K562 (cell line): ENCODE data around the gene CDKN2B-AS1. TPM values are rescaled to one million over a fixed set of nuclear protein-coding genes. Genes with fewer than 3 reads are reported as not detected.

ENCODE experiments used
- ATAC-seq: fragments of 200-7000 bp; cut with Tn5 transposase; 3 replicates; pipeline ENCODE4 v1.9.1; 2020; ENCODE audit warnings: moderate library complexity
- BruUV-seq: library from RNA; stranded (reverse); fragments of 400-500 nt; replicated peaks from 2 replicates; lab custom pipeline; 2021; lab: Mats Ljungman, UMichigan
- CTCF ChIA-PET: fragments of 300-600 bp; formaldehyde crosslinking; extraction: SDS; loops from one replicate; lab custom pipeline; 2021; ENCODE audit warnings: low intra/inter-chr PET ratio; lab: Yijun Ruan, JAX
- POLR2A ChIA-PET: fragments of 300-600, 350-650 bp; sonication (Branson Sonifier 250); formaldehyde crosslinking; extraction: SDS; loops from one replicate; lab custom pipeline; 2021; ENCODE audit warnings: antibody characterized with exemption, inconsistent platforms; lab: Yijun Ruan, JAX
- DNase-seq, 4 experiments: peaks; one replicate each; pipeline versions ENCODE4 v3.0.0 to v3.0.0-alpha.2; 2011 to 2018; ENCODE audit warnings: low spot score in 3 of 4, mixed read lengths in 3 of 4; ENCODE audit errors: extremely low read depth in 1 of 4
- FAIRE-seq: peaks from 2 replicates; lab custom pipeline; 2011; peaks lifted over from hg19 to GRCh38; lab: Jason Lieb, UNC
- H2AFZ ChIP-seq: 2 replicates; pipeline ENCODE4 v1.6.0; 2011; ENCODE audit warnings: low read depth, low read length, control low read depth, inconsistent platforms
- H3K27ac ChIP-seq: fragments of 200-600 bp; 3 replicates; pipeline ENCODE4 v1.8.0; 2011; ENCODE audit warnings: low read depth, mild to moderate bottlenecking, control low read depth, inconsistent platforms, low read length, moderate library complexity, mixed read lengths; ENCODE audit errors: extremely low read depth
- H3K27me3 ChIP-seq, 2 experiments: fragments of 300-600 bp in 1 of 2; 2 replicates in 1 of 2; 3 replicates in 1 of 2; pipeline versions ENCODE4 v1.6.0 to v1.8.0; 2011; ENCODE audit warnings: inconsistent platforms in 2 of 2, low read length in 2 of 2, mild to moderate bottlenecking in 1 of 2, mixed read lengths in 1 of 2, moderate library complexity in 1 of 2; ENCODE audit not compliant: control insufficient read depth in 2 of 2, insufficient read depth in 2 of 2
- H3K36me3 ChIP-seq: fragments of 300-600 bp; 3 replicates; pipeline ENCODE4 v1.8.0; 2011; ENCODE audit warnings: mild to moderate bottlenecking, low read length, inconsistent platforms; ENCODE audit not compliant: control insufficient read depth, insufficient read depth
- H3K4me1 ChIP-seq, 2 experiments: fragments of 200-600 bp in 1 of 2; replicated peaks in 1 of 2; 2 replicates in 1 of 2; 3 replicates in 1 of 2; pipeline versions ENCODE4 v1.5.1 to v1.8.0; 2011; ENCODE audit warnings: inconsistent platforms in 2 of 2, low read length in 2 of 2, mild to moderate bottlenecking in 1 of 2, mixed read lengths in 1 of 2, moderate library complexity in 1 of 2; ENCODE audit not compliant: control insufficient read depth in 2 of 2, insufficient read depth in 2 of 2
- H3K4me2 ChIP-seq: 2 replicates; pipeline ENCODE4 v1.6.1; 2011; ENCODE audit warnings: low read length, control low read depth, inconsistent platforms, mixed read lengths; ENCODE audit not compliant: insufficient read depth
- H3K4me3 ChIP-seq: fragments of 200-600 bp; sonication (generic), shearing (Covaris generic); 2 replicates; pipeline ENCODE4 v1.5.1; 2016; ENCODE audit warnings: control low read depth, inconsistent platforms
- H3K79me2 ChIP-seq: fragments of 200-600 bp; 3 replicates; pipeline ENCODE4 v1.8.0; 2011; ENCODE audit warnings: low read length, inconsistent platforms; ENCODE audit not compliant: control insufficient read depth, insufficient read depth
- H3K9ac ChIP-seq, 2 experiments: 2 replicates each; pipeline versions ENCODE4 v1.6.0 to v1.6.1; 2011; ENCODE audit warnings: low read depth in 2 of 2, low read length in 2 of 2, control low read depth in 1 of 2, inconsistent platforms in 1 of 2, mild to moderate bottlenecking in 1 of 2, mixed read lengths in 1 of 2; ENCODE audit not compliant: insufficient read depth in 1 of 2
- H3K9me1 ChIP-seq: one replicate; pipeline ENCODE4 v1.6.0; 2011; ENCODE audit warnings: inconsistent platforms, mild to moderate bottlenecking, low read length, moderate library complexity; ENCODE audit not compliant: control insufficient read depth, insufficient read depth
- H3K9me3 ChIP-seq: replicated peaks from 2 replicates; pipeline ENCODE4 v1.5.1; 2011; ENCODE audit warnings: low read depth, low read length, inconsistent platforms; ENCODE audit not compliant: control insufficient read depth, insufficient read depth
- H4K20me1 ChIP-seq: replicated peaks from 2 replicates; pipeline ENCODE4 v1.6.1; 2011; ENCODE audit warnings: low read length, inconsistent platforms, mixed read lengths; ENCODE audit not compliant: control insufficient read depth, insufficient read depth
- FOXA1 ChIP-seq: fragments of 450-650 bp; IDR thresholded peaks from 2 replicates; pipeline ENCODE4 v1.6.1; 2016; ENCODE audit warnings: mild to moderate bottlenecking, borderline replicate concordance
- FOXP4 ChIP-seq: sonication (generic); formaldehyde crosslinking; IDR thresholded peaks from 2 replicates; pipeline ENCODE4 v1.8.0; 2022; ENCODE audit warnings: mild to moderate bottlenecking, missing genetic modification reagents, borderline replicate concordance
- KDM1A ChIP-seq, 2 experiments: fragments of 450-650 bp; IDR thresholded peaks; 2 replicates each; pipeline ENCODE4 v1.6.1; 2016; ENCODE audit warnings: mild to moderate bottlenecking in 2 of 2
- MBD2 ChIP-seq: sonication (generic); IDR thresholded peaks from 2 replicates; pipeline ENCODE4 v1.6.1; 2016; ENCODE audit warnings: low read depth, borderline replicate concordance
- MED1 ChIP-seq: sonication (generic); formaldehyde crosslinking; IDR thresholded peaks from 2 replicates; pipeline ENCODE4 v1.8.1; 2023; ENCODE audit warnings: missing genetic modification reagents, borderline replicate concordance
- NBN ChIP-seq: fragments of 450-650 bp; IDR thresholded peaks from 2 replicates; pipeline ENCODE4 v1.6.1; 2016; ENCODE audit warnings: low read depth, mild to moderate bottlenecking
- RBM22 ChIP-seq: fragments of 200-400 bp; formaldehyde crosslinking; IDR thresholded peaks from 2 replicates; pipeline ENCODE4 v1.6.1; 2018; ENCODE audit warnings: low read length, low read depth; ENCODE audit not compliant: poor library complexity, severe bottlenecking
- SRSF9 ChIP-seq: fragments of 200-400 bp; formaldehyde crosslinking; IDR thresholded peaks from 2 replicates; pipeline ENCODE4 v1.6.1; 2017; ENCODE audit warnings: low read depth, low read length, borderline replicate concordance
- ZC3H8 ChIP-seq: fragments of 450-650 bp; IDR thresholded peaks from 2 replicates; pipeline ENCODE4 v1.6.1; 2017
- ZFX ChIP-seq: sonication (generic); formaldehyde crosslinking; IDR thresholded peaks from 2 replicates; pipeline ENCODE4 v1.8.0; 2022; ENCODE audit warnings: mild to moderate bottlenecking, missing genetic modification reagents, moderate library complexity
- WGBS: fragments of 100-300 bp; shearing (Covaris generic); methylation state at CpG from one replicate; pipeline ENCODE4 v1.1.6; 2016; ENCODE audit warnings: low coverage, mixed read lengths; ENCODE audit not compliant: insufficient coverage; ENCODE audit errors: missing lambda C conversion rate; 5-methylcytosine and 5-hydroxymethylcytosine counted together
- in situ Hi-C: fragments of 300-500 bp; cut with MboI; formaldehyde crosslinking; loops from 4 replicates; pipeline ENCODE4 v1.15.0; 2018; ENCODE audit warnings: inconsistent platforms, mixed read lengths
- intact Hi-C: fragments of 100-400 bp; cut with micrococcal nuclease; formaldehyde crosslinking; loops from 2 replicates; pipeline ENCODE4 v1.14.2; 2022
- polyA plus RNA-seq, 8 experiments: library from polyadenylated mRNA; depleted of rRNA in 4 of 8; stranded (reverse) in 5 of 8; unstranded in 3 of 8; fragments of >200 nt; fragmentation: Nextera tagmentation in 2 of 8; fragmentation: Illumina TruSeq in 1 of 8; extraction: Ambion mirVana in 2 of 8; extraction: Trizol in 1 of 8; gene quantifications; 2 replicates each; pipeline versions ENCODE4 v1.2.1 to v1.2.3, GENCODE V29; 2011 to 2014; ENCODE audit warnings: inconsistent platforms in 1 of 8, missing spikeins in 1 of 8
- total RNA-seq, 7 experiments: library from RNA; depleted of rRNA in 6 of 7; stranded (reverse); fragments of >200 nt in 6 of 7; fragmentation: Illumina TruSeq in 2 of 7; extraction: Trizol in 2 of 7; gene quantifications; 2 replicates each; pipeline versions ENCODE4 v1.2.1 to v1.2.3, GENCODE V29; 2011 to 2021; ENCODE audit warnings: low replicate concordance in 1 of 7

Gene CDKN2B-AS1
- total and polyA plus RNA-seq, 9 of the 15 experiments (the other 6 are each of a cell fraction or from before 2014, with no cell fraction given): not detected

- H3K9me3 ChIP-seq: no peaks in the 10 kb centered on the region
- H3K4me2 ChIP-seq: no peak overlapping the region
- no peak overlapping the region for H3K27ac ChIP-seq
- no peaks in the 10 kb centered on the region for H3K79me2 ChIP-seq
- H4K20me1 ChIP-seq: no peaks in the 10 kb centered on the region
- TF ChIP-seq FOXP4 (CRISPR knock-in tag) (no peak), SRSF9 (no peak), MED1 (CRISPR knock-in tag) (no peak), ZC3H8 (no peak), MBD2 (no peak), FOXA1 (no peak), KDM1A (IDR thresholded peaks at IDR 0.05) (no peak), ZFX (no peak), NBN (no peak), RBM22 (no peak)
- DNase-seq (no peak), FAIRE-seq (no peak), ATAC-seq (no peak)
- intact Hi-C loops: no loop called here
- no CpG with 5 or more reads among the region's 1 CpG for WGBS
- no TSS peak for BruUV-seq
- ChIA-PET CTCF (no interaction called here), POLR2A (no interaction called here)
- no peak overlapping the region for H3K4me3 ChIP-seq
- H3K36me3 ChIP-seq: no peaks in the 10 kb centered on the region
- H2AFZ ChIP-seq: no peak overlapping the region
- H3K27me3 ChIP-seq: no peaks in the 10 kb centered on the region
- H3K4me1 ChIP-seq: no peaks in the 10 kb centered on the region
- in situ Hi-C loops: no loop called here
- no peaks in the 10 kb centered on the region for H3K9me1 ChIP-seq
- no peak overlapping the region for H3K9ac ChIP-seq
Measured at GRCh38 chr9:22159586-22159985, 165.0 kb downstream of the CDKN2B-AS1 start.
